HepG2 (cell line): ENCODE results near the gene SLC25A45.

Experiments used
- CTCF ChIP-seq: sonication (generic); formaldehyde crosslinking; IDR thresholded peaks from 2 replicates; pipeline ENCODE4 v1.5.0; 2020; ENCODE audit warnings: mild to moderate bottlenecking, missing genetic modification reagents, moderate library complexity
- EP300 ChIP-seq, 3 experiments: sonication (generic) in 1 of 3; formaldehyde crosslinking in 1 of 3; IDR thresholded peaks; 2 replicates each; pipeline versions ENCODE4 v1.5.1 to v1.6.1; 2011 to 2020; ENCODE audit warnings: low read depth in 2 of 3, low read length in 2 of 3, borderline replicate concordance in 1 of 3, improper control_type of control experiment in 1 of 3, mild to moderate bottlenecking in 1 of 3, missing genetic modification reagents in 1 of 3, moderate library complexity in 1 of 3
- FOXK2 ChIP-seq: fragments of 450-650 bp; IDR thresholded peaks from 2 replicates; pipeline ENCODE4 v1.6.1; 2016
- GABPB1 ChIP-seq: IDR thresholded peaks from 2 replicates; pipeline ENCODE4 v1.6.1; 2016; ENCODE audit warnings: mild to moderate bottlenecking, missing genetic modification reagents, moderate library complexity, missing compliant biosample characterization
- HNRNPUL1 ChIP-seq: fragments of 200-400 bp; formaldehyde crosslinking; IDR thresholded peaks from 2 replicates; pipeline ENCODE4 v1.6.1; 2017; ENCODE audit warnings: low read depth, mild to moderate bottlenecking, low read length, moderate library complexity
- PHB2 ChIP-seq: fragments of 450-650 bp; IDR thresholded peaks from 2 replicates; pipeline ENCODE4 v1.6.1; 2018; ENCODE audit not compliant: partially characterized antibody
- SAFB2 ChIP-seq: sonication (generic); formaldehyde crosslinking; IDR thresholded peaks from 2 replicates; pipeline ENCODE4 v1.5.1; 2020; ENCODE audit warnings: missing genetic modification reagents, low read depth, mild to moderate bottlenecking, borderline replicate concordance
- SRF ChIP-seq: IDR thresholded peaks from 2 replicates; pipeline ENCODE4 v1.6.1; 2011; ENCODE audit warnings: mild to moderate bottlenecking, low read depth, low read length, moderate library complexity
- TBX2 ChIP-seq: sonication (generic); formaldehyde crosslinking; IDR thresholded peaks from 2 replicates; pipeline ENCODE4 v1.5.0; 2020; ENCODE audit warnings: missing genetic modification reagents, mild to moderate bottlenecking, borderline replicate concordance
- TFDP1 ChIP-seq: IDR thresholded peaks from 2 replicates; pipeline ENCODE4 v1.6.1; 2016; ENCODE audit warnings: missing compliant biosample characterization, missing genetic modification reagents, borderline replicate concordance
- USF2 ChIP-seq, 2 experiments: sonication (generic) in 1 of 2; formaldehyde crosslinking in 1 of 2; IDR thresholded peaks; 2 replicates each; pipeline versions ENCODE4 v1.5.1 to v1.6.1; 2011 to 2020; ENCODE audit warnings: borderline replicate concordance in 1 of 2, low read depth in 1 of 2, low read length in 1 of 2, mild to moderate bottlenecking in 1 of 2, missing genetic modification reagents in 1 of 2, moderate library complexity in 1 of 2
- ZNF281 ChIP-seq: sonication (generic); formaldehyde crosslinking; IDR thresholded peaks from 2 replicates; pipeline ENCODE4 v1.4.0; 2020; ENCODE audit warnings: missing genetic modification reagents, borderline replicate concordance
- ZNF333 ChIP-seq: sonication (generic); formaldehyde crosslinking; IDR thresholded peaks from 2 replicates; pipeline ENCODE4 v1.4.0; 2020; ENCODE audit warnings: mild to moderate bottlenecking, missing genetic modification reagents, borderline replicate concordance

- TF ChIP-seq HNRNPUL1 = no peak
- TF ChIP-seq SAFB2 (CRISPR knock-in tag) = no peak
- no peak for TF ChIP-seq FOXK2
- no peak for TF ChIP-seq SRF
- TF ChIP-seq GABPB1 (CRISPR knock-in tag) = no peak
- no peak for TF ChIP-seq USF2 (IDR thresholded peaks at IDR 0.05; ENCODE audit: low read depth, low read length)
- TF ChIP-seq USF2 (CRISPR knock-in tag; IDR thresholded peaks at IDR 0.05; ENCODE audit: borderline replicate concordance) = no peak
- no peak for TF ChIP-seq TBX2 (CRISPR knock-in tag)
- TF ChIP-seq EP300 (IDR thresholded peaks at IDR 0.05; ENCODE audit: low read depth in 2 of 2, low read length in 2 of 2) = no peak
- no peak for TF ChIP-seq EP300 (CRISPR knock-in tag; IDR thresholded peaks at IDR 0.05; ENCODE audit: borderline replicate concordance)
- no peak for TF ChIP-seq ZNF333
- no peak for TF ChIP-seq CTCF (CRISPR knock-in tag)
- TF ChIP-seq PHB2 = no peak
- no peak for TF ChIP-seq TFDP1 (CRISPR knock-in tag)
- no peak for TF ChIP-seq ZNF281
Observed at GRCh38 chr11:65390099-65390941, 7.9 kb upstream of the SLC25A45 start.
